Heart left ventricle (tissue), 13 donors: Measurements from ENCODE around the gene LIPG.

Experiments
- POLR2A ChIP-seq, 2 donors: fragments of 450-650 bp; IDR thresholded peaks; one replicate each; pipeline ENCODE4 v1.6.1; 2017; ENCODE audit warnings: antibody characterized with exemption in 2 of 2, mild to moderate bottlenecking in 2 of 2, moderate library complexity in 2 of 2
- TF ChIP-seq, protein P1 (sequence below), 12 donors: fragments of 200-600 bp; sonication (generic) in 4 of 12; IDR thresholded peaks; one replicate each; pipeline versions ENCODE4 v1.5.0 to v1.8.0; 2018 to 2022; ENCODE audit warnings: antibody characterized with exemption in 12 of 12, mild to moderate bottlenecking in 5 of 12
- donor health status: ischemic (EF 13 %, LVEDD 7.1; RV severe dilation, severe dysfunction).
- donor health status: DM: no; HTN: yes; CAD: no.
- donor health status: DM: no; HTN: no; CAD: no.
- donor health status: ischemic (EF 25% LVEDD 6.9; RV normal size, moderate dysfunction).
- donor health status: ischemic (EF 25% LVEDD 5.7; RV mildly dilated, moderate dysfunction).
- donor health status: ischemic (EF 35%, LVEDD 5.7; RV mildly dilated, moderate dysfunction).
- donor health status: nonischemic (EF 11% LVEDD 7.7; RV severe dilation, severe dysfunction).
- donor health status: DM: yes; HTN: yes; CAD: no.
- donor health status: PGD.
- donor health status: ischemic (EF 29% LVEDD 5.4; RV normal size, mild dysfunction).
- donor health status: nonischemic (EF 23%, LVEDD 6.1; RV moderate dilation, normal function).

DNA sequence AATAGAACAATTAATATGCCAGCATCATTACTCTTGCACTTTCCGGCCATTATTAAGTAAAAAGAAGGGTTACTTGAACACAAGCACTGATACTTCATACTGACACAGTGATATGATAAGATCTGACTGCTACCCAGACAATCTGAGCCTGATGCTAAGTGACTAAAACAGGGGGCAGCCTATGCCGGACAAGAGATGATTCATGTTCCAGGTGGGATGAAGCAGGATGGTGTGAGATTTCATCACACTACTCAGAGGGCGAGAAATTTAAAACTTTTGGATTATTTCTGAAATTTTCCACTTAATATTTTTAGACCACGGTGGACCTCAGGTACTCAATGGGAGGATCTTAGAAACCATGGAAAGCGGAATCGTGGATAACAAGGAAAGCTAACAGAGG lies 61.7 kb downstream of the LIPG start:
- TF ChIP-seq, protein P1, sequence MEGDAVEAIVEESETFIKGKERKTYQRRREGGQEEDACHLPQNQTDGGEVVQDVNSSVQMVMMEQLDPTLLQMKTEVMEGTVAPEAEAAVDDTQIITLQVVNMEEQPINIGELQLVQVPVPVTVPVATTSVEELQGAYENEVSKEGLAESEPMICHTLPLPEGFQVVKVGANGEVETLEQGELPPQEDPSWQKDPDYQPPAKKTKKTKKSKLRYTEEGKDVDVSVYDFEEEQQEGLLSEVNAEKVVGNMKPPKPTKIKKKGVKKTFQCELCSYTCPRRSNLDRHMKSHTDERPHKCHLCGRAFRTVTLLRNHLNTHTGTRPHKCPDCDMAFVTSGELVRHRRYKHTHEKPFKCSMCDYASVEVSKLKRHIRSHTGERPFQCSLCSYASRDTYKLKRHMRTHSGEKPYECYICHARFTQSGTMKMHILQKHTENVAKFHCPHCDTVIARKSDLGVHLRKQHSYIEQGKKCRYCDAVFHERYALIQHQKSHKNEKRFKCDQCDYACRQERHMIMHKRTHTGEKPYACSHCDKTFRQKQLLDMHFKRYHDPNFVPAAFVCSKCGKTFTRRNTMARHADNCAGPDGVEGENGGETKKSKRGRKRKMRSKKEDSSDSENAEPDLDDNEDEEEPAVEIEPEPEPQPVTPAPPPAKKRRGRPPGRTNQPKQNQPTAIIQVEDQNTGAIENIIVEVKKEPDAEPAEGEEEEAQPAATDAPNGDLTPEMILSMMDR (IDR thresholded peaks at IDR 0.05), result no peak
- TF ChIP-seq POLR2A (IDR thresholded peaks at IDR 0.05), result no peak
